SK-N-SH (cell line): ENCODE data around the gene MEX3A.

Experiments used
- CTCF ChIP-seq: fragments of 200-600 bp; sonication (generic); IDR thresholded peaks from 2 replicates; pipeline ENCODE4 v1.6.1; 2017; ENCODE audit warnings: antibody characterized with exemption, mild to moderate bottlenecking, moderate library complexity
- EZH2phosphoT487 ChIP-seq: fragments of 200-600 bp; sonication (generic); IDR thresholded peaks from 2 replicates; pipeline ENCODE4 v1.6.1; 2017; ENCODE audit warnings: low read depth, mixed run types, mild to moderate bottlenecking, antibody characterized with exemption, moderate library complexity, borderline replicate concordance
- FOXM1 ChIP-seq: IDR thresholded peaks from 2 replicates; pipeline ENCODE4 v1.4.0; 2012; ENCODE audit warnings: low read depth, mild to moderate bottlenecking
- GABPA ChIP-seq: IDR thresholded peaks from 2 replicates; pipeline ENCODE4 v1.4.0; 2012; ENCODE audit warnings: low read depth, mild to moderate bottlenecking
- TCF12 ChIP-seq: IDR thresholded peaks from 2 replicates; pipeline ENCODE4 v1.4.0; 2012

DNA sequence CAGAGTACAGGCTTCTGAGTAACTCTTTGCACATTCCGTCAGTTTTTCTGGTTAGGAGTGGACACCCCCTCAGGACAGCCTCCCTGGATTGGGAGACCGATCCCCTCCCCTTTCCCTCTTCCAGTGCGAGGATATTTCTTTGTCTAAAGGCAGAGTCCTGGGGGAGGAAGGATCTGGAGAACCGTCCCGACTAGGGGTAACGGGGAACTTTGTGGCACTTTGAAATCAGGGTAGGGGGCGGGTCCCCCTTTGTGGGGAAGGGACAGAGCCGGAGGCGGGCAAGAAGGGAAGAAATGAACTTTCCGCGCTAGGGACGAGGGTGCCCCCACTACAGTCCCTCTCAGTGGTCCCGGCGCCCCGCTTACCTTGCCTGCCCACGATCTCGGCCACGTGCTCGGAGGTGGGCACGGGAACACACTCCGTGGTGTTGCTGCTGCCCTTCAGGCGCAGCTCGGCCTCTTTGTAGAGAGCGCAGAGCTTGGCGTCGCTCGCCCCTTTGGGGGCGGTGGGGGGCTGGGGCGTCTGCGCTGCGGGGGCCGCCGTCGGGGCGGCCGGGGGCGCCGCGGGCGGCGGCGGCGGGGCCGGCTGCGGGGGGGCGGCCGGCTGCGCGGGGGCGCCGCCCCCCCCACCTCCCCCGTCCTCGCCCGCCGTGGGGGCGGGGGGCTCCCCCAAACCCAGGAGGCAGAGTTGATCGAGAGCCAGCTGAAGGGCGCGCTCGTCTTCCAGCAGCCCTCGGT is 917 bp downstream of the MEX3A start:
- no peak for TF ChIP-seq FOXM1
- TF ChIP-seq GABPA = no peak
- no peak for TF ChIP-seq CTCF
- TF ChIP-seq EZH2phosphoT487 = no peak
- TF ChIP-seq TCF12 = no peak
